GM23338 (cell line): ENCODE results near the gene LEKR1. TPM values are rescaled to one million over a fixed set of nuclear protein-coding genes. Genes with fewer than 3 reads are reported as not detected.

Experiments
- ATAC-seq: fragments of 200-7000 bp; cut with Tn5 transposase; 3 replicates; pipeline ENCODE4 v1.9.1; 2020
- DNase-seq: peaks from one replicate; pipeline ENCODE4 v3.0.0-alpha.2; 2015; ENCODE audit warnings: low spot score
- H2AFZ ChIP-seq: fragments of 200-600 bp; sonication (generic); 2 replicates; pipeline ENCODE4 v1.8.0; 2016; ENCODE audit warnings: antibody characterized with exemption, mild to moderate bottlenecking, moderate library complexity
- H3F3A ChIP-seq: fragments of 200-600 bp; sonication (generic); replicated peaks from 2 replicates; pipeline ENCODE4 v1.8.0; 2017; ENCODE audit warnings: antibody characterized with exemption, mixed run types, low read depth
- H3K27ac ChIP-seq: fragments of 200-600 bp; sonication (generic); 2 replicates; pipeline ENCODE4 v1.6.1; 2016; ENCODE audit warnings: low read depth
- H3K27me3 ChIP-seq: fragments of 200-600 bp; sonication (generic); 2 replicates; pipeline ENCODE4 v1.8.0; 2016; ENCODE audit warnings: mild to moderate bottlenecking, mixed run types, moderate library complexity; ENCODE audit not compliant: insufficient read depth
- H3K36me3 ChIP-seq: fragments of 200-600 bp; sonication (generic); 2 replicates; pipeline ENCODE4 v1.8.0; 2016; ENCODE audit warnings: mild to moderate bottlenecking; ENCODE audit not compliant: insufficient read depth
- H3K4me1 ChIP-seq: fragments of 200-600 bp; sonication (generic); 2 replicates; pipeline ENCODE4 v1.8.0; 2016; ENCODE audit warnings: mild to moderate bottlenecking, moderate library complexity; ENCODE audit not compliant: insufficient read depth
- H3K4me2 ChIP-seq: fragments of 200-600 bp; sonication (generic); 2 replicates; pipeline ENCODE4 v1.7.1; 2017; ENCODE audit warnings: mixed run types
- H3K4me3 ChIP-seq: fragments of 200-600 bp; sonication (generic); 2 replicates; pipeline ENCODE4 v1.6.1; 2016; ENCODE audit warnings: mixed run types
- H3K79me2 ChIP-seq: fragments of 200-600 bp; sonication (generic); replicated peaks from 2 replicates; pipeline ENCODE4 v1.8.0; 2017; ENCODE audit warnings: mild to moderate bottlenecking; ENCODE audit not compliant: insufficient read depth
- H3K9me2 ChIP-seq: fragments of 200-600 bp; sonication (generic); 2 replicates; pipeline ENCODE4 v1.8.0; 2017; ENCODE audit not compliant: insufficient read depth
- H4K20me1 ChIP-seq: fragments of 200-600 bp; sonication (generic); replicated peaks from 2 replicates; pipeline ENCODE4 v1.8.0; 2017; ENCODE audit warnings: mild to moderate bottlenecking; ENCODE audit not compliant: insufficient read depth
- H3K27ac Mint-ChIP-seq: 2 replicates; pipeline ENCODE4 v1.8.0; 2020; ENCODE audit warnings: inconsistent platforms, mild to moderate bottlenecking, moderate library complexity, mixed read lengths
- H3K27me3 Mint-ChIP-seq: 3 replicates; pipeline ENCODE4 v1.8.0; 2022; ENCODE audit warnings: low read depth, mild to moderate bottlenecking, moderate library complexity, mixed read lengths, inconsistent platforms; ENCODE audit not compliant: insufficient read depth, poor library complexity
- H3K36me3 Mint-ChIP-seq: 3 replicates; pipeline ENCODE4 v1.8.0; 2021; ENCODE audit warnings: low read depth, mild to moderate bottlenecking, inconsistent platforms, moderate library complexity, mixed read lengths
- H3K4me1 Mint-ChIP-seq: 3 replicates; pipeline ENCODE4 v1.8.0; 2020; ENCODE audit warnings: mild to moderate bottlenecking, inconsistent platforms, mixed read lengths
- H3K4me3 Mint-ChIP-seq: 3 replicates; pipeline ENCODE4 v1.8.0; 2021; ENCODE audit warnings: moderate library complexity, mild to moderate bottlenecking, inconsistent platforms, mixed read lengths
- H3K9me3 Mint-ChIP-seq: 3 replicates; pipeline ENCODE4 v1.8.0; 2020; ENCODE audit warnings: moderate library complexity, mild to moderate bottlenecking, inconsistent platforms, mixed read lengths
- CREB1 ChIP-seq: fragments of 250-450 bp; sonication (Bioruptor Pico); IDR thresholded peaks from 2 replicates; pipeline ENCODE4 v1.5.0; 2020; ENCODE audit warnings: low read depth, mild to moderate bottlenecking, moderate library complexity
- CTCF ChIP-seq, 2 experiments: fragments of 200-600 bp in 1 of 2; sonication (generic) in 1 of 2; conservative IDR thresholded peaks; 2 replicates each; pipeline versions ENCODE4 v1.5.1 to v1.6.1; 2016 to 2017; ENCODE audit warnings: antibody characterized with exemption in 2 of 2, low read depth in 2 of 2, mild to moderate bottlenecking in 2 of 2, moderate library complexity in 1 of 2
- ETS1 ChIP-seq: IDR thresholded peaks from 2 replicates; pipeline ENCODE4 v1.6.1; 2016; ENCODE audit warnings: antibody characterized with exemption
- EZH2 ChIP-seq: fragments of 200-600 bp; sonication (generic); IDR thresholded peaks from one replicate; pipeline ENCODE4 v1.8.0; 2017; ENCODE audit warnings: antibody characterized with exemption, mild to moderate bottlenecking, low read depth; ENCODE audit not compliant: unreplicated experiment
- EZH2phosphoT487 ChIP-seq: fragments of 200-600 bp; sonication (generic); IDR thresholded peaks from one replicate; pipeline ENCODE4 v1.8.1; 2018; ENCODE audit warnings: antibody characterized with exemption; ENCODE audit not compliant: unreplicated experiment
- JUNB ChIP-seq: IDR thresholded peaks from one replicate; pipeline ENCODE4 v1.6.1; 2016; ENCODE audit warnings: antibody characterized with exemption; ENCODE audit not compliant: unreplicated experiment
- NANOG ChIP-seq: IDR thresholded peaks from 2 replicates; pipeline ENCODE4 v1.6.1; 2016; ENCODE audit warnings: antibody characterized with exemption, borderline replicate concordance
- POLR2AphosphoS5 ChIP-seq: IDR thresholded peaks from 2 replicates; pipeline ENCODE4 v1.6.1; 2016; ENCODE audit warnings: antibody characterized with exemption, low read depth
- REST ChIP-seq: IDR thresholded peaks from one replicate; pipeline ENCODE4 v1.6.1; 2018; ENCODE audit warnings: antibody characterized with exemption; ENCODE audit not compliant: unreplicated experiment
- STAT1 ChIP-seq: IDR thresholded peaks from one replicate; pipeline ENCODE4 v1.6.1; 2016; ENCODE audit warnings: antibody characterized with exemption; ENCODE audit not compliant: unreplicated experiment
- ZNF331 ChIP-seq: fragments of 250-450 bp; sonication (Bioruptor Pico); IDR thresholded peaks from 2 replicates; pipeline ENCODE4 v1.5.0; 2020; ENCODE audit warnings: low read depth, mild to moderate bottlenecking, moderate library complexity
- polyA plus RNA-seq: library from polyadenylated mRNA; unstranded; fragments of >200 nt; fragmentation: Nextera tagmentation; extraction: Ambion mirVana; gene quantifications from 2 replicates; pipeline ENCODE4 v1.2.1, GENCODE V29; 2016
- total RNA-seq: library from RNA; depleted of rRNA; stranded (reverse); fragments of >200 nt; shearing (Covaris generic); gene quantifications from 2 replicates; pipeline ENCODE4 v1.2.3, GENCODE V29; 2014

LEKR1 gene
- total and polyA plus RNA-seq, 2 experiments from 2014 or later: not detected

- Histone ChIP-seq H3K36me3 (no peaks in the 10 kb centered on the region), H3F3A (no peaks in the 10 kb centered on the region), H3K4me1 (0 out of 2 replicates have a peak, but pooled peaks cover 4% of the 10 kb centered on the region), H3K4me3 (no peak overlapping the region), H3K27ac (no peak overlapping the region), H3K9me2 (no peaks in the 10 kb centered on the region), H4K20me1 (no peaks in the 10 kb centered on the region), H3K79me2 (no peaks in the 10 kb centered on the region), H2AFZ (no peak overlapping the region), H3K4me2 (no peak overlapping the region), H3K27me3 (no peaks in the 10 kb centered on the region)
- no peak for TF ChIP-seq POLR2AphosphoS5
- TF ChIP-seq STAT1: no peak
- no peak for TF ChIP-seq CREB1 (CRISPR knock-in tag)
- no peak for TF ChIP-seq EZH2phosphoT487
- TF ChIP-seq NANOG: no peak
- no peak for TF ChIP-seq ZNF331
- no peak for TF ChIP-seq JUNB
- TF ChIP-seq CTCF (conservative IDR thresholded peaks at IDR 0.05; ENCODE audit: low read depth in 2 of 2): no peak
- TF ChIP-seq EZH2: no peak
- TF ChIP-seq REST: no peak
- H3K4me3 Mint-ChIP-seq: no peak overlapping the region
- DNase-seq (no peak), ATAC-seq (no peak)
- no peaks in the 10 kb centered on the region for H3K27me3 Mint-ChIP-seq
- no peaks in the 10 kb centered on the region for H3K9me3 Mint-ChIP-seq
- H3K27ac Mint-ChIP-seq: no peak overlapping the region
- peaks cover 14% of the 10 kb centered on the region for H3K4me1 Mint-ChIP-seq
- H3K36me3 Mint-ChIP-seq: no peaks in the 10 kb centered on the region
Observed at GRCh38 chr3:156902916-156903315, 76.8 kb downstream of the LEKR1 start.

GRCh38 chr3:156906275-156906674, 80.1 kb downstream of the LEKR1 start:
- DNase-seq (no peak), ATAC-seq (no peak)
- Mint-ChIP-seq H3K27me3 (no peaks in the 10 kb centered on the region), H3K36me3 (no peaks in the 10 kb centered on the region), H3K4me3 (no peak overlapping the region), H3K27ac (no peak overlapping the region), H3K4me1 (peaks cover 8% of the 10 kb centered on the region; the same call in 2 of the 3 replicates), H3K9me3 (no peaks in the 10 kb centered on the region)
- no peak overlapping the region for H3K27ac ChIP-seq
- no peaks in the 10 kb centered on the region for H3K36me3 ChIP-seq
- no peaks in the 10 kb centered on the region for H3K79me2 ChIP-seq
- H3K27me3 ChIP-seq: no peaks in the 10 kb centered on the region
- peaks cover 6% of the 10 kb centered on the region for H3K4me1 ChIP-seq
- no peaks in the 10 kb centered on the region for H4K20me1 ChIP-seq
- H3K9me2 ChIP-seq: no peaks in the 10 kb centered on the region
- no peak overlapping the region for H3K4me3 ChIP-seq
- H2AFZ ChIP-seq: no peak overlapping the region
- H3K4me2 ChIP-seq: no peak overlapping the region
- no peaks in the 10 kb centered on the region for H3F3A ChIP-seq
- no peak for TF ChIP-seq POLR2AphosphoS5
- no peak for TF ChIP-seq NANOG
- TF ChIP-seq ZNF331: no peak
- no peak for TF ChIP-seq ETS1
- TF ChIP-seq STAT1: no peak
- TF ChIP-seq CREB1 (CRISPR knock-in tag): no peak
